Mononuclear cell (primary cell): Measurements from ENCODE around the gene SOS1. TPM values are rescaled to one million over a fixed set of nuclear protein-coding genes. Genes with fewer than 3 reads are reported as not detected.
"Not testable (repeated sequence)": the region's sequence is repeated elsewhere in the genome, so short reads cannot be mapped to it uniquely, and the experiment has no call there.

Experiments used
- H3K27me3 ChIP-seq: 2 replicates; pipeline ENCODE4 v1.6.0; 2011; ENCODE audit warnings: low read length, control low read depth; ENCODE audit not compliant: insufficient read depth
- H3K4me1 ChIP-seq: 2 replicates; pipeline ENCODE4 v1.5.1; 2011; ENCODE audit warnings: mild to moderate bottlenecking, low read length, control low read depth; ENCODE audit not compliant: insufficient read depth
- H3K4me3 ChIP-seq: 2 replicates; pipeline ENCODE4 v1.5.1; 2011; ENCODE audit warnings: mild to moderate bottlenecking, low read length, moderate library complexity
- H3K9me3 ChIP-seq: 2 replicates; pipeline ENCODE4 v1.5.1; 2011; ENCODE audit warnings: low read depth, mild to moderate bottlenecking, control low read depth, low read length
- total RNA-seq: library from RNA; depleted of rRNA; stranded (reverse); fragments of >200 nt; gene quantifications from one replicate; pipeline ENCODE4 v1.2.3, GENCODE V29; 2012

Gene SOS1
- total RNA-seq, 1 donor: 10.0 TPM

DNA sequence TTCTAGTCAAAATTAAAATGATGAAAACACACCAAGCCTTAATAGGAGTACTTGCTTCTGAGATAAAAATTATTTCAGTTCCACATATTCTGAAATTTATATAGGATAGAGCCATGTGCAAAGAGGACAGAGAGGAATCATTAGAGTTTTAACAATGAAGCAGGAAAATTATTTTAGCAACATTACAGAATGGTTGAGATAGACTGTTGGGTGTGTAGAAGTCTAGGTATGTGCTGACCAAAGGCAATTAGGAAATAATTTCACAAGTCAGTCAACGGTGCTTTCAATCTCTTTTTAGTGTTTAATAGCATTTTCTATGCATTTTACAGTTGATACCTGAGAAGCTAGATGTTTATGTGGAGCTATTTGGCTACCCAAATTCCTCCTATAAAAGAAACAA is 25.2 kb downstream of the SOS1 start:
- H3K4me3 ChIP-seq: no peak overlapping the region

DNA sequence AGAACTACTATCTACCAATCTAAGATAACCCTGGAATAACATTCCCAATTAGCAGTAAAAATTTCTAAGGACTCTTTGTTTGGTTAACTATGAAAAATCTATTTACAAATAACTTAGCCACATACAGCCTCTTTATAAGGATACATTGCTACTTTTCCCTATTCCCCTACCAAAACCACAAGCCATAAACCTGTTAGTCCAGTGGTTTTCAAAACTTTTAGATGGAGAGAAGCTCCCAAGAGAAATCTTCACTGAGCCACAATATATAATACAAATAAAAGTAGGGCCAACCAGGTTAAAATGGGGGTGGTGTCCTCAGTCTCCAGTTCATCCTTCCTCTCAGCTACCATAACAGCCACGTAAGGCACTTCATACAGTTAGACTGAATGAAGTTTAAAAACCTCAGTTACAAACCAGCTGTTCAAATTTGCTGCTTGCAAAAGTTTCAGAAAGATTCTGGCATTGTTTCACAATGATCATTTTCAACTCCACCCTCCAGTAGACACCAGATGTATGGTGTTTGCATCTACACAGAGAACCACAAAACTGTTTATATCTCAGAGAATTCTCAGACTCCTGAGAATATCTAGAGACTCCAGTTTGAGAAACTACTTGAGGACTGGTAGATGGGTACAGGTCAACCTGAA is 26.0 kb downstream of the SOS1 start:
- H3K27me3 ChIP-seq: no peaks in the 10 kb centered on the region
- no peaks in the 10 kb centered on the region for H3K9me3 ChIP-seq
- peaks cover 34% of the 10 kb centered on the region for H3K4me1 ChIP-seq
- H3K4me3 ChIP-seq: no peak overlapping the region

More for the DNA sequence above, 25.2 kb downstream of the SOS1 start:
- no peaks in the 10 kb centered on the region for H3K27me3 ChIP-seq
- no peaks in the 10 kb centered on the region for H3K9me3 ChIP-seq
- peaks cover 42% of the 10 kb centered on the region for H3K4me1 ChIP-seq

DNA sequence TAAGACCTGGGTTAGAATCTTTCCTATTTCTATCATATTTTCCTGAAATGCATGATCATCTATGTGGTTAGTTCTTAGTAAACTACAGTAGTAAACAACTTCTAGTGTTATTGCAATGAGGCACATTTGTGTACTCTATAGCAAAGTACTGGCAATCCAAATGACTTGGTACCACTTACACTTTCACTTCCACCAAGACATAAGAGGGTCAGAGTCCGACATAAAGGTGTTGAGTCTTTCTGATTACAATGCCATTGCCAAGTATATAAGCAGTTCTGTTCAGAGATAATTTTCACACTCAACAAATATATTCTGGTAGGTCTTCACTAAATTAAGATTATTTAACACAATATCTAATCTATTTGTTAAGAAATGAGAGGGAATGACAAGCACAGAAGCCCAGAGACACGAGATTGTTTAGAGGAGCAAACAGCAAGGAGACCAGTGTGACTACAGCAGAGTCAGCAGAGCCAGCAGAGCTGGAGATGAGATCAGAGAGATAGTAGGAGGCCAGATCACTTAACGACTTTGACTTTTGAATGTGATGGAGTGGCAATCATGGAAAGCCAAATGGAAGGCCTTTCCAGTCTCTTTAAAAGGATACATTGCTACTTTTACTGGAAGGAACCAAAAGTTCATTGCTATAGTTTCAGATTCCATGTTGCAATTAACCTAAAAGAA is 27.5 kb downstream of the SOS1 start:
- H3K9me3 ChIP-seq: no peaks in the 10 kb centered on the region
- H3K4me3 ChIP-seq: no peak overlapping the region
- H3K4me1 ChIP-seq: peaks cover 28% of the 10 kb centered on the region
- no peaks in the 10 kb centered on the region for H3K27me3 ChIP-seq

DNA sequence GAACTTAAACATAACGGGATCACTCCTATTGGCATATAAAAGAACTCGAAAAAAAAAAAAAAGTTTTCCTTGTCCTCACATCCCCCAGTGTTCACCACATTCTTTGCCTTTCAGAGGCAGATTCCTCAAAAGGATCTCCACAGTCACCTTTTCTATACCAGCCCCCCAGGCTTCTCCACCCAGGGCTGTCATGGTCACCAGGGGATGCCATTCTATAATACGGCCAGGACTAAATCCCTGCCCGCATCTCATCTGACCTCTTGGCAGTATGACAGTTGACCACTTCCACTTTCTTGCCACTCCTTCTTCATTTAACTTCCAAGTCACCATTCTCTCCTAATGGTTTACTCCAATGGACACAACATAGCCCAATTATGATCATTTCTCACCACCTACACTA is 29.3 kb downstream of the SOS1 start:
- H3K4me1 ChIP-seq: peaks cover 30% of the 10 kb centered on the region
- H3K9me3 ChIP-seq: no peaks in the 10 kb centered on the region
- H3K27me3 ChIP-seq: no peaks in the 10 kb centered on the region
- H3K4me3 ChIP-seq: no peak overlapping the region

DNA sequence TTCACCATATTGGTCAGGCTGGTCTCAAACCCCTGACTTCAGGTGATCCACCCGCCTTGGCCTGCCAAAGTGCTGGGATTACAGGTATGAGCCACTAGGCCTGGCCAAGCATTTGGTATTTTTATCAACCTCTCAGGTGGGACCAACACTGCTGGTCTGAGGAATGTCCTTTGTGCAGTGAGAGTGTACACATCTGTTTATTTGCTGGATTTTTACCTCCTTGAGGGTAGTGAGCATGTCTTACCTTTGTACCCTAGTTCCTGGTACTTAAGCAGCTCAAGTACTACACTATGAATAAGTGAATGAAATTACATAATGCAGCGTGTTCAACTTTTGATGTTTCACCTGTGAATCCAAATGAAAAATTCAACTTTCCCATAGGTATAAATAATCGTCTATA is 29.8 kb downstream of the SOS1 start:
- H3K27me3 ChIP-seq: no peaks in the 10 kb centered on the region
- H3K4me3 ChIP-seq: no peak overlapping the region
- no peaks in the 10 kb centered on the region for H3K9me3 ChIP-seq
- H3K4me1 ChIP-seq: peaks cover 30% of the 10 kb centered on the region

DNA sequence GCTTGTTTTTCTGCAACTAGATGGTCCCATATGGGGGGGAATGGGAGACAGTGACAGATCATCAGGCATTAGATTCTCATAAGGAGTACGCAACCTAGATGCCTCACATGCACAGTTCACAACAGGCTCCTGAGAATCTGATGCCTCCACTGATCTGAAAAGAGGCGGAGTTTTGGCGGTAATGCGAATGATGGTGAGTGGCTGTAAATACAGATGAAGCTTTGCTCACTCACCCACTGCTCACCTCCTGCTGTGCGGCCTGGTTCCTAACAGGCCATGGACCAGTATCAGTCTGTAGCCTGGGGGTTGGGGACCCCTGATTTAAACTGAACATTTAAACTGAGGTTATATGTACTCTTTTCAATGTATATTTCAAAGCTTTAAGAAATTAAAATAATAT is 40.7 kb downstream of the SOS1 start:
- peaks cover 9% of the 10 kb centered on the region for H3K4me1 ChIP-seq
- no peaks in the 10 kb centered on the region for H3K27me3 ChIP-seq
- H3K9me3 ChIP-seq: no peaks in the 10 kb centered on the region
- H3K4me3 ChIP-seq: no peak overlapping the region

DNA sequence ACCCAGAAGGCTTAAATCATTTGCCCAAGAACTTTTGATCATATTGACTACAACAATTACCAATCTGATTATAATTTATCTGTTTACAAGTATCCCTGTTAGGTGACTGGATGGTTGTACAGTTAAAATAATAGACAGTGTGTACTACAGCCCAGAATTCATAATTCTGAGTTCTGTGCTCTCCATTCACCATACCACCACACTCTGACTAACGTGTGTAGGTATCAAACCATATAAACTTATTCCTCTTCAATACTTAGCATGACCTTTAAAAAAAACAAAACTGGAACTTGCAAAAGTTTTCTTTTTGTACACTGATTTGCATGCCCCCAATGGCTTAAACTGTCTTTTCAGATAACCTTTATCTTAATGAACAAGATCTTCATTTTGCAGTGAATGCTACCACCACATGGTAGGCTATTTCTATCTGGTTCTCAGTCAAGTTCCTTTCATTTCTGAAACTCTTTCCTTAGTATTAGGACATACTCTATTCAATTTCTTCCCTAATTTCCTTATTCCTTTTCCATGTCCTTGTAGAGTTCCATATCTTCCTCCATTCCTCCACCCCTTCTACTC is 50.9 kb downstream of the SOS1 start:
- H3K27me3 ChIP-seq: no peaks in the 10 kb centered on the region
- no peak overlapping the region for H3K4me3 ChIP-seq
- H3K4me1 ChIP-seq: no peaks in the 10 kb centered on the region
- H3K9me3 ChIP-seq: no peaks in the 10 kb centered on the region

DNA sequence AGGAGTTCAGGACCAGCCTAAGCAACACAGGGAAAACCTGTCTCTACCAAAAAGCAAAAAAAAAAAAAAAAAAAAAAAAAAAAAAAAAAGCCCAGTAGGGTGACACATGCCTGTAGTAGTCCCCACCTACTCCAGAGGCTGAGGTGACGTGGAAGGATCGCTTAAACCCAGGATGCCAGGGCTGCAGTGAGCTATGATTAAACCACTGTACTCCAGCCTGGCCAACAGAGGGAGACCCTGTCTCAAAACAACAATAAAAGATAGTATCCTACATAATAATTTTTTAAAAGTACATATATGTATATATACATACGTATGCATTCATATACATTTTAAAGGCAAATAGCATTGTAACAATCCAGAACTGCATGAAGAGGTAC is 51.7 kb downstream of the SOS1 start:
- H3K4me3 ChIP-seq: no peak overlapping the region
- no peaks in the 10 kb centered on the region for H3K4me1 ChIP-seq
- H3K9me3 ChIP-seq: no peaks in the 10 kb centered on the region
- no peaks in the 10 kb centered on the region for H3K27me3 ChIP-seq

DNA sequence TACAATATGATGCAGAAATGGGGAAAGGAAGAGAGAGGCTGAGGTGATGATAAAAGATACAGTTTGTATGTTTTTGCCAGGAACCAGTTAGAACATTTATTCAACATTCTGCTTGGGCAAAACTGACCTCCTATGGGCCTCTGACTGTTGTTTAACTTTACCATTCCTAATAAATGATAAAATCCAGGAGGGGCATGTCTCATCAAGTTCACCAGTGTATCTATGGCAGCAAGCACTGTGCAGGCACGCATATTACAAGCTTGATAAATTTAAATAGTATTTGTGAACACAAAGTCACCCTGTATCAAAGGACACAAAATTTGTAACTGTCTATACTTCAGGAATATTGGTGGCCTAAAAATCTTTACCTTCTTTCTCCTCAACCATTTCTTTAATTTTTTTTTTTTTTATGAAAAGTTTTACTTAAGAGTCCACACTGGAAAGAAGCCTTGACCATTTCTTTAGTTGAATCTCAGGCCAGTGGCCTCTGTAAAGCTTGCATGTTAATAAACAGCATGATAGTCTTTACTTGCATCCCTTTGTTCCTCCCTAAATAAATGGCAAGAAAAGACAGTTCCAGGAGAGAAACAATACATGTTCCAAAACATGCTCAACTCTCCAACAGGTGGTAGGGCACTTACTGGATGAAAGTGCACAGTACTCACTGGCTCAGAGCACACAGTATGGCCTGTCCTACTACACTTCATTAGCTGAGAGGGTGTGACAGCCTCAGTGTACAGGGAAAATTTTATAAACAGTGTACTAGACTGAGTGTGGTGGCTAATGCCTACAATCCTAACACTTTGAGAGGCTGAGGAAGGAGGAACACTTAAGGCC is 52.3 kb downstream of the SOS1 start:
- no peaks in the 10 kb centered on the region for H3K27me3 ChIP-seq
- H3K4me3 ChIP-seq: no peak overlapping the region
- H3K4me1 ChIP-seq: no peaks in the 10 kb centered on the region

DNA sequence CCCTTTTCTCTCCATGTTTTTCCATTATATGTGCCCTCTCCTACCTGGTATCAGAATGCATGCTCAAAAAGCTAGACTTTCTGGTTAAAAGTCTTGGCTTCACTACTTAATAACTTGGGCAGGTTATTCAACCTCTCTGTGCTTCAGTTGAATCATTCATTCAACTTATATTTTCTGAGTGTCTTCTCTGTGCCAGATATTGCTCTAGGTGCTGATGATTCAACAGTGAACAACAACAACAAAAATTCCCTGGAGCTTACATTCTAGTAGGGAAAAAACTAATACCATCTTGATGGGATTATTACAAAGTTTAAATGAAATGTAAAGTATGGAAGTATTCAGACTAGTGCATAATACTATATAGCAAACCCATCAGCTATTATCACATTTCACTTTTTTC is 55.2 kb downstream of the SOS1 start:
- Histone ChIP-seq H3K4me3 (no peak overlapping the region), H3K27me3 (no peaks in the 10 kb centered on the region), H3K9me3 (no peaks in the 10 kb centered on the region), H3K4me1 (no peaks in the 10 kb centered on the region)

More for the DNA sequence above, 52.3 kb downstream of the SOS1 start:
- no peaks in the 10 kb centered on the region for H3K9me3 ChIP-seq

DNA sequence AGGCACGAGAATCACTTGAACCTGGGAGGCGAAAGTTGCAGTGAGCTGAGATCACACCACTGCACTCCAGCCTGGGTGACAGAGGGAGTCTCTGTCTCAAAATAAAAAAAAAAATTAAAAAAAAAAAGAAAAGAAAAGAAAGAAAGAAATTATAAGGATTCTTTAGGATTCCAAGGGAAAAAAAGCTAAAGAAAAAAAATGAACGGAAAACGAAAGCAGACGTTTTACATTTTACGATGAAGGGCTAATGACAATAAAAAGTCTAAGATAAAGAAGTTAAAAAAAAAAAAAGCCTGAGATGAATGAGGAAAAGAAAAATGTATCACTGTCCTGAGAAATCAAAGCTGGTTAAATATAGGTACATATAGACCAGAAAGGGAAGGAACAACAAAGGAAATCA is 58.5 kb downstream of the SOS1 start:
- Histone ChIP-seq H3K9me3 (no peaks in the 10 kb centered on the region), H3K4me3 (no peak overlapping the region), H3K27me3 (no peaks in the 10 kb centered on the region), H3K4me1 (no peaks in the 10 kb centered on the region)

DNA sequence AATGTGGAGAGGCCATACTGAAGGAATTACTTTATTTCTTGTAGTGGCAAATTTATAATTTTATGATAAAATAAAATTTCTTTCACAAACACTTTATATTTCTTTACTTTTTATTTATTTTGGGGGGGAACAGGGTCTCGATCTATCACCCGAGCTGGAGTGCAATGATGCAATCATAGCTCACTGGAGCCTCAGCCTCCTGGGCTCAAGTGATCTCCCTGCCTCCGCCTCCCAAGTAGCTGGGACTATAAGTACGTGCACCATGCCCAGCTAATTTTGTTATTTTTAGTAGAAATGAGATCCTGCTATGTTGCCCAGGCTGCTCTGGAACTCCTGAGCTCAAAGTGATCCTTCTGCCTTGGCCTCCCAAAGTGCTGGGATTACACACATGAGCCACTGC is 59.6 kb downstream of the SOS1 start:
- no peaks in the 10 kb centered on the region for H3K4me1 ChIP-seq
- no peaks in the 10 kb centered on the region for H3K27me3 ChIP-seq
- H3K9me3 ChIP-seq: no peaks in the 10 kb centered on the region
- H3K4me3 ChIP-seq: no peak overlapping the region

DNA sequence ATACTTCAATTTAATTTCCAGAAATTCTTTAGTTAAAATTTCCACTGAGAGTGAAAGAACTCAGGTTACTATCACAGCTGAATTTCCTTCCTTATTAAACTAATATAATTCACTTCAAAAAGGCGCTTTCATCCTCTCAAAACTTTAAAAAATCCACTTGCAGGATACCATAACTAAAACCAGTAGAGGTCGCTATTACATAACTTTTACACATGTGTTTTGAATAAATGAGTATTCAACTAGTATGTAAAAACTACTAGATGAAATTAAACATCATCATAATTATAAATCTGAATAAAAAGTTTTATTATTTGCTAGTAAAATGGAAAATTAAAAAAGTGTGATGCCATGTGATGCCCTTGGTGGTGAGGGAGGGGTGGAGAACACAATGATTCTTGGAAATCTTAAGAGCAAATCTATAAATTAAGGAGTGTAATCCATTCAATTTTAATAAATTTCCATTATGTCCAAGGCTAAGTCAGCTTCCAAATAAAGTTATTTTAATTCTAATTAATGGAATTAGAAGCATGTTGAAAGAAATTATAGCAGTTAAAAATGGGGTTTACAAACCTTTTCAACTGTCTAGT is 61.4 kb downstream of the SOS1 start:
- Histone ChIP-seq H3K4me3 (no peak overlapping the region), H3K27me3 (no peaks in the 10 kb centered on the region), H3K9me3 (no peaks in the 10 kb centered on the region), H3K4me1 (no peaks in the 10 kb centered on the region)

DNA sequence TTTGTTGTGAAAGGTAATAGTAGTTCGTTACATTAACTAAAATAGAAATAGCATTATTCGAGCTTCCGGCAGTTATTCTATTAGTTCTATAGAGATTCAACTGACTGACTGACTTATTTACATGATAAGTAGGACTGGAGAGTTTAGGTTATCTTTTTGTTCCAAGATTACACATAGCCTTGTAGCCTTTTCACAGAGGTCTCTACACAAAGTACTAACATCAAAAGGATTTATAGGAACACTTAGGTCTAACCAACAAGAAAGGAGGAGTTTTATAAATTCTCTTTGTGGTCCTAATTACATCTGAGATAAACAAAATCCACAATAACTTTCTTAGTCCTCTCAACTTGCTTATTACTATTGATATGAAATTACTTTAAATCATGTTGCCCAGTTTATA is 62.8 kb downstream of the SOS1 start:
- H3K9me3 ChIP-seq: no peaks in the 10 kb centered on the region
- H3K4me1 ChIP-seq: no peaks in the 10 kb centered on the region
- no peaks in the 10 kb centered on the region for H3K27me3 ChIP-seq
- H3K4me3 ChIP-seq: no peak overlapping the region

DNA sequence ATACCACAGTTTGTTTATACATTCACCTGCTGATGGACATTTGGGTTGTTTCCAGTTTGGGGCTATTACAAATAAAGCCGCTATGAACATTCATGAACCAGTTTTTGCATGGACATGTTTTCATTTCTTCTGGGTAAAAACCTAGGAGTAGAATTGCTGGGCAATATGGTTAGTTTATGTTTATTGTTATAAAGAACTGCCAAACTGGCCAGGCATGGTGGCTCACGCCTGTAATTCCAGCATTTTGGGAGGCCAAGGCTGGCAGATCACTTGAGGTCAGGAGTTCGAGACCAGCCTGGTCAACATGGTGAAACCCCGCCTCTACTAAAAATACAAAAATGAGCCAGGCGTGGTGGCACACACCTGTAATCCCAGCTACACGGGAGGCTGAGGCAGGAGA is 68.2 kb downstream of the SOS1 start:
- not testable (repeated sequence) for H3K27me3 ChIP-seq, H3K4me1 ChIP-seq, H3K9me3 ChIP-seq, H3K4me3 ChIP-seq
